GM21786 (cell line): ENCODE results near the gene GSPT1.
"Not testable (repeated sequence)": the region's sequence is repeated elsewhere in the genome, so short reads cannot be mapped to it uniquely, and the experiment has no call there.

Experiments used
- ATAC-seq: cut with Tn5 transposase; IDR thresholded peaks from one replicate; pipeline ENCODE4 v1.9.1; 2021; ENCODE audit not compliant: unreplicated experiment

GSPT1 gene

DNA sequence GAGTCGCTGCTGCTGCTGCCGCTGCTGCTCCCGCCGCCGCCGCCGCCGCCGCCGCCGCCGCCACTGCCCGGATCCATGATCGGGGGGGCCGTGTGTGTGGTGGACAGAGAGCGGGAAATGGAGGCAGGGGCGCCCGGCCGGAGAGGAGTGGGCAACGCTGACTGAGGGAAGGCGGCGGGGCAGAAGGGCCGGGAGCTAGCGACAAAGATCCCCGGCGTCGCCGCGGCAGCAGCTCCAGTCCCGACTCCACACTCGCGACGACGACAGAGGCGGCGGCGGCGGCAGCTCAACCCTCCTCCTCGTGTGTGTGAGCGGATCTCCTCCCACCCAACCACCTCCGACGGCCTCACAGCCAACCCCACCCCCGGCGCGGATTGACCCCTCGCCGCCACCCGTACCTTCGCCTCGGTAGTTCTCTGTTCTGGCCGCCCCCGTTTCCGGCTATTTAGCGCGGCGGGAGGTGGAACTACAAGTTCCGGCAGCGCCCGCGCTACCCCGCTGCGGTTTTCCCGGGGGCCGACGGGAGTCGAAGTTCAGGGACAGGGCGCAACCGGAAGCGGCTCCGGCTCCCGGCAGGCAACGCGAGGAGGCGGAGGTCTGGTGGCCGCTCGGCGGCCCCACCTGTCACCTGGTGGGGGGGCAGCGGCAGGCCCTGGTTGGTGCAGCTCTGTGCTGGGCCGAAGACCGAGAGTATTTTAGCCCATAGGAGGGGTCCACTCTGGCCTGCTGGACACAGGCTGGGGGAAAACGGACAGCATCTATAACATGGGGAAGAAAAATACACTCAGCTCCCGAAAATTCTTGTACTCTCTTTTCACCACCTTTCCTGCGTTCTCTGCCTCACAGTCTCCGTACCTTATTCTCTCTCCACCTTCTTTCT, at the start of gene GSPT1:
TSS of gene GSPT1 (minus strand) at position 313 of the 880 bp plus-strand sequence. CDS start at position 77, 236 bp downstream.
- ATAC-seq = peak; percentile 81

DNA sequence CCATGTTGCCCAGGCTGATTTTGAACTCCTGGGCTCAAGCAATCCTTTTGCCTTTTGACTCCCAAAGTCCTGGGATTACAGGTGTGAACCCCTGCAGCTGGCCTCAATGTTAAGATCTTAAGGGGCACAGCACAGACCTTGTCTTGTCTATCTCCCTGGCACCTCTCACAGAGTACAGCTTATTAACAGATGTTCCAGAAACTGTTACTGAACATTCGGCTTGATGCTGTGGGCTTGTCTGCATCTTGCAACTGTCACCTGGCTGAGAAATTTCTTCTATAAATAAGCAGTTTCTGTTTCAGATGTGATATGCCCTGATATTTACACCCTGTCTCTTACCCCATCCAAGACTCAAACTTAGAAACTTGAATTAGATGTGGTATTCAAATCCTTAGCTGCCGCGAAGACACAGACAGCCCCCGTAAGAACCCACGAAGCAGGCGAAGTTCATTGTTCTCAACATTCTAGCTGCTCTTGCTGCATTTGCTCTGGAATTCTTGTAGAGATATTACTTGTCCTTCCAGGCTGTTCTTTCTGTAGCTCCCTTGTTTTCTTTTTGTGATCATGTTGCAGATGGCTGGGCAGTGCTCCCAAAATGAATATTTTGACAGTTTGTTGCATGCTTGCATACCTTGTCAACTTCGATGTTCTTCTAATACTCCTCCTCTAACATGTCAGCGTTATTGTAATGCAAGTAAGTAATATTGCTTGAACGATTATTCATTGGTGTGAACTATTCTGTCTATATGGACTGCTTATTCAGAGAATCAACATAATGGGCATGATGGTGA, 49.2 kb upstream of the GSPT1 start, which contains the start of gene TNFRSF17:
TSS of gene TNFRSF17 (plus strand) at position 450 of the 791 bp plus-strand sequence. CDS start at position 565, 115 bp downstream.
- peak; percentile 80 for ATAC-seq

DNA sequence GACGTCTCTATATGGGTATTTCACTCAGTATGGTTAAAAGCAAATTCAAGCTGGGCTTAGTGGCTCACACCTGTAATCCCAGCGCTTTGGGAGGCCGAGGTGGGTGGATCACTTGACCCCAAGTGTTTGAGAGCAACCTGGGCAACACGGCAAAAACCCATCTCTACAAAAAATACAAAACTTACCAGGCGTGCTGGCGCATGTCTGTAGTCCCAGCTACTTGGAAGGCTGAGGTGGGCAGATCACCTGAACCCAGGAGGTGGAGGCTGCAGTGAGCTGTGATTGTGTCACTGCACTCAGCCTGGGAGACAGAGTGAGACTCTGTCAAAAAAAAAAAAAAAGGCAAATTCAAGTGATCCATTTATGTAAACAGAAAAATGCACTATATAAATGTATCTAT, 48.0 kb upstream of the GSPT1 start:
- no peak for ATAC-seq

DNA sequence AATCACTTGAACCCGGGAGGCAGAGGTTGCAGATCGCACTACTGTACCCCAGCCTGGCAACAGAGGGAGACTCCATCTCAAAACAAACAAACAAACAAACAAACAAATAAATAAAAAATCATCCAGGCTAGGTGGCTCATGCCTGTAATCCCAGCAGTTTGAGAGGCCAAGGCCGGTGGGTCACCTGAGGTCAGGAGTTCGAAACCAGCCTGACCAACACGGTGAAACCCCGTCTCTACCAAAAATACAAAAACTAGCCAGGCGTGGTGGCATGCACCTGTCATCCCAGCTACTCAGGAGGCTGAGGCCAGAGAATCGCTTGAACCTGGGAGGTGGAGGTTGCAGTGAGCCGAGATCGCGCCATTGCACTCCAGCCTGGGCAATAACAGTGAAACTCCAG, 47.2 kb upstream of the GSPT1 start:
- not testable (repeated sequence) for ATAC-seq

DNA sequence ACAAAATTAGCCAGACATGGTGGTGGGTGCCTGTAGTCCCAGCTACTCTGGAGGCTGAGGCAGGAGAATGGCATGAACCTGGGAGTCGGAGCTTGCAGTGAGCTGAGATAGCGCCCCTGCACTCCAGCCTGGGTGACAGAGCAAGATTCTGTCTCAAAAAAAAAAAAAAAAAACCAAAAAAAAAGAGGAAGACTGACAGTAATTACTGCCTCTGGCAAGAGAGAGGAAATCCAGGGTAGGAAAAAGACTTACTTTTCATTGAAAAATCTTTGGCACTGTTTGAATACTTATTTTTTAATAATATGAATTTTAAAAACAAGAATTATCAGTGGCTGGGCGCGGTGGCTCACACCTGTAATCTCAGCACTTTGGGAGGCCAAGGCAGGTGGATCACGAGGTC, 46.7 kb upstream of the GSPT1 start:
- ATAC-seq = not testable (repeated sequence)

DNA sequence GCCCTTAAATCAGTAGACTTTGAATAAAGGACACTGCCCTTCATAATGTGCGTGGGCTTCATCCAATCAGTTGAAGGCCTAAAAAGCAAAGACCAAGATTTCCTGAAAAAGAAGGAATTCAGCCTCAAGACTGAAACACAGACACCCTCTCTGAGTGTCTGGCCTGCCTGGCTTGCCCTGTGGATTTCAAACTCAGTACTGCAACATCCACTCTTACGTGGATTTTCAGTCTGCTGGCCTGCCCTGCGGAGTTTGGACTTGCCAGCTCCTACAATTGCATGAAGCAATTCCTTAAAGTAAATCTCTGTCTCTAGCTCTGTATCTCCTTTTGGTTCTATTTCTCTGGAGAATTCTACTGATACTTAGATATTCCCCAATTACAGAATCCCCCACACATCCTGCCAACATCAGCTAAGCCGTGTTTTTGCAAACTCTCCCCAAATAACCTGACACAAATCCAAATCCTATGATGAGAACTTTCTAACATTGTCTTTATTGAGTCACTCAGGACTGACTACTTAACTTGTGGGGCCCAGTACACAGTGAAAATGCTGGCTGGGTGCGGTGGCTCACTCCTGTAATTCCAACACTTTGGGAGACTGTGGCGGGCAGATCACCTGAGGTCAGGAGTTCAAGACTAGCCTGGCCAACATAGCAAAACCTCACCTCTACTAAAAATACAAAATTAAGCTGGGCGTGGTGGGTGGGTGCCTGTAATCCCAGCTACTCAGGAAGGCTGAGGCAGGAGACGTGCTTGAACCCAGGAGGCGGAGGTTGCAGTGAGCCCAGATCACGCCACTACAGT, 42.0 kb upstream of the GSPT1 start:
- ATAC-seq = no peak

DNA sequence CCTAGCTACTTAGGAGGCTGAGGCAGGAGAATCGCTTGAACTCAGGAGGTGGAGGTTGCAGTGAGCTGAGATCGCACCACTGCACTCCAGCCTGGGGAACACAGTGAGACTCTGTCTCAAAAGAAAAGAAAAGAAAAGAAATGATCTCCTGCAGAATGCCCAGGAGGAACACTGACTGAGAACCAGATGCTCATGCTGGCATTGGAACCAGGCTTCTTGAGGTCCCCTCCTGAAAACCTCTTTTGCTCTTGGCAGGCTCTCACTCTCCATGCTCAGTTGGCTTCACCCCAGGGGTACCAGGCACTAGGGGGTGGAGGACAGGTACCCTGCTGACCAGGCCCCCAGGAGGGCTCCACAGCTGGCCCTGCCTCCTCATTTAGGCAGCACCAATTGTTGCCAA, 40.8 kb upstream of the GSPT1 start:
- ATAC-seq = no peak

DNA sequence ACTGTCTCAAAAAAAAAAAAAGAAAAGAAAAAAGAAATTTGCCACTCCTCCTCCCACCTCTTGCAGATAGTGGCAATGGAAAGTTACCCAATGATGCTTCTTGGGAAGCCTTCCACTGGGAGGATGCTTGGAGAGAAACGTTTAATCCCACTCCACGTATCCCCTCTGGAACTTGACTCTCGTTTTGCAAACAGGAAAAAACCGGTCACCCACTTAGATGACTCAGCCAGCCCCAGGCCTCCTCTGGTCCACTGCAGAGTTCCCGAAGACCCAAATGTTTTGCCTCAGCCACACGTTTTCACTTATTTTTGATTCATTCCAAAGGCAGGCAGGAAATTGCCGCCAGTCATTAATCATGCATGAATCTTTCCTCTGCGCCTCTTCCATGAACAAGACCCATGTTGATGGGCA, 40.0 kb upstream of the GSPT1 start:
- no peak for ATAC-seq

DNA sequence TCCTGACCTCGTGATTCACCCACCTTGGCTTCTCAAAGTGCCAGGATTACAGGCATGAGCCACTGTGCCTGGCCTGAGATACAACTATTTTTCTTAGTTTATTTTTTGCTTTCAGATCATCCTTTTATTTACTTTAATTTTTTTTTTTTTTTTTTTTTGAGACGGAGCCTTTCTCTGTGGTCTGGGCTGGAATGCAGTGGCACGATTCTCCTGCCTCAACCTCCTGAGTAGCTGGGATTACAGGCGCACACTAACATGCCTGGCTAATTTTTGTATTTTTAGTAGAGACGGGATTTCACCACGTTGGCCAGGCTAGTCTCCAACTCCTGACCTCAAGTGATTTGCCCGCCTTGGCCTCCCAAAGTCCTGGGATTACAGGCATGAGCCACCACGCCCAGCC, 37.8 kb upstream of the GSPT1 start:
- ATAC-seq = not testable (repeated sequence)

DNA sequence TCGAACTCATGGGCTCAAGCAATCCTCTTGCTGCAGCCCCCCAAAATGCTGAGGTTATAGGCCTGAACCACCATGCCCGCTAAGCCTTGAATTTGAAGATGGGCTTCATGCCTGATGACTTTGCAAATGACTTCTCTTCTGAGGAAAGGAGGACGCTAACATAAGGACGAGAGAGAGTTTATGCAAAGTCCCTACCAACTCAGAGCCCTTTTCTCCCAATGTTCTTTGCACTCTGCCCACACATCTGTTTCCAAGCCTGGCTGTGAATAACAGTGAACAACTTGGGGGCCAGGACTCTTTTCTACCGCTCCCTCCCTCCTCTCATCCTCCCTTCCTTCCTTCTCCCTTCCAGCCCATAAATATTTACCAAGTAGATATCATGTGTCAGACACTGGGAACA, 34.6 kb upstream of the GSPT1 start:
- ATAC-seq = no peak

DNA sequence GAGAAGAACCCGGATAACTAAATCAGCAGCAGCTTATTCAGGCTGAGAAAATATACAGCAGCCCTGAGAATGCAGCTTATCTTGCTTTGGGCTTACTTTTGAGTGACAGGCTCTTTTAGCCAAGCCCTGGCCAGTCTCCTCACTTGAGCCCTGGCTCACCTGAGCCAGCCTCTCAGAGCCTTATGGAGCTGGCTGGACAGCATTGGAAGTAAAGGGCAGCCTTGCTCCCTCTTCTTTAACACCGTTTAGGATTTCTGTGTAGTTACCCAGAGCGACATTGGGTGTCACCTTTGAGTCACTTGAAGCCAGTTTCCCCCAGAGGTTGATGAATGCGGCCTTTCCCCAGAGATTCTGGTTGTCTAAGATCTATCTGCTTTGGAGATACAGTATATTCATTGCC, 33.8 kb upstream of the GSPT1 start:
- no peak for ATAC-seq

DNA sequence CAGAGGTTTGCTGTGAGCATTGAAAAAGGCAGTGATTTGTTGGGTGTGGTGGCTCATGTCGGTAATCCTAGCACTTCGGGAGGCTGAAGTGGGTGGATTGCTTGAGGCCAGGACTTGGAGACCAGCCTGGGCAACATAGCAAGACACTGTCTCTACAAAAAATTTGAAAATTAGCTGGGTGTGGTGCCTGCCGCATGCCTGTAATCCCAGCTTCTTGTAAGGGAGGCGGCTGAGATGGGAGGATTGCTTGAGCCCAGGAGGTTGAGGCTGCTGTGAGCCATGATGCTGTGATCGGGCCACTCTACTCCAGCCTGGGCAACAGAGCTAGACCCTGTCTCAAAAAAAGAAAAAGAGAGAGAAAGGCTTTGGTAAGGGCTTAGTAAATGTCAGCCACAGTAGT, 33.1 kb upstream of the GSPT1 start:
- no peak for ATAC-seq

DNA sequence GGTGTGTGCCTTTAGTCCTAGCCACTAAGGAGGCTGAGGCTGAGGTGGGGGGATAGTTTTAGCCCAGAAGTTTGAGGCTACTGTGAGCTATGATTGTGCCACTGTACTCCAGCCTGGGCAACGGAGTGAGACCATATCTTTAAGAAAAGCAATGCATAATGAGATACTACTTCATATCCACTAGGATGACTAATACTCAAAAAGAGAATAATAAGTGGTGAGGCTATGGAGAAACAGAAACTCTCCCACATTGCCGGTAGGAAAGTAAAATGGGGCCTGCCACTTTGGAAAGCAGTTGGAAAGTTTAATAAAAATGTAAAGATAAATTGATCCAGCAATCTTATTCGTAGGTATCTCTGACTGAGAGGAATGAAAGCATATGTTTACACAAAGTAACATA, 30.7 kb upstream of the GSPT1 start:
- ATAC-seq = no peak

DNA sequence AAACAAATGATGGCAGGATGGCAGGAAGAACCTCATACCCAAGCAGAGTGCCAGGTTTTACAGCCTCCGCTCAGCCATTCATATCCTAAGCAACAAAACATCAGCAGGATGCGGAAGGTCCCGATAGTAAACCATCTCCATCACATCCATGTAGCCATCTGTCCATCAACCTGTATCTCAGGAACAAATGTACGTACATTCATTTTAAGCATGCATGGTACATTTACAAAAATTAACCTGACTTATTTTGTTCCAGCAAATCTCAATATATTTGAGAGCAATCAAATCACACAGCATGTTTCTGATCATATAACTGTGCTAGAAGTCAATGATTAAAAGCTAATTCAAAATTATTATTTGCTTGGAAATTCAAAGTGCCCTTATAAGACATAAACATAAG, 26.2 kb upstream of the GSPT1 start, which contains the start of gene NPIPB2:
TSS of gene NPIPB2 (minus strand) at position 101 of the 400 bp plus-strand sequence. CDS start at position 101, 0 bp downstream.
- not testable (repeated sequence) for ATAC-seq

DNA sequence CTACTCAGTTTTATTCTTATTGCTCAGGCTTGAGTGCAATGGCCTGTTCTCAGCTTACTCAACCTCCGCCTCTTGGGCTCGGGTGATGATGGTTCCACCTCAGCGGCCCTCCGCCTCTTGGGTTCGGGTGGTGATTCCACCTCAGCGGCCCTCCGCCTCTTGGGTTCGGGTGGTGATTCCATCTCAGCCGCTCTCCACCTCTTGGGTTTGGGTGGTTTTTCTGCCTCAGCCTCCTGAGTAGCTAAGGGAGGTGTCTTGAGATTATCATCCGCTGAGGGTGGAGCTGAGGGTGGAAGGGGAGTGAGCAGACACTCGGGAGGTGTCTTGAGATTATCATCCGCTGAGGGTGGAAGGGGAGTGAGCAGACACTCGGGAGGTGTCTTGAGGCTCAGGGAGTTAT, 11.6 kb upstream of the GSPT1 start:
- not testable (repeated sequence) for ATAC-seq

DNA sequence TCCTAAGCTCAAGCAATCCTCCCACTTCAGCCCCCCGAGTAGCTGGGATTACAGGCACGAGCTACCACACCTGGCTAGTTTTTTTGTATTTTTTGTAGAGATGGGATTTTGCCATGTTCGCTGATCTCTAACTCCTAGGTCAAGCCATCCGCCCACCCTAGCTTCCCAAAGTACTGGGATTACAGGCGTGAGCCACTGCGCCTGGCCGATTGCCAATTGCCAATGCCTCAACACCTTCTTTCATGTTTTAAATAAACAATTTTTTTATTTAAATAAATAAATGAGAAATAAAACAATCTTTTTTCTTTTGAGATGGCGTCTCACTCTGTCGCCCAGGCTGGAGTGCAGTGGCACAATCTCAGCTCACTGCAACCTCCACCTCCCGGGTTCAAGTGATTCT, 8.3 kb upstream of the GSPT1 start:
- ATAC-seq = not testable (repeated sequence)

DNA sequence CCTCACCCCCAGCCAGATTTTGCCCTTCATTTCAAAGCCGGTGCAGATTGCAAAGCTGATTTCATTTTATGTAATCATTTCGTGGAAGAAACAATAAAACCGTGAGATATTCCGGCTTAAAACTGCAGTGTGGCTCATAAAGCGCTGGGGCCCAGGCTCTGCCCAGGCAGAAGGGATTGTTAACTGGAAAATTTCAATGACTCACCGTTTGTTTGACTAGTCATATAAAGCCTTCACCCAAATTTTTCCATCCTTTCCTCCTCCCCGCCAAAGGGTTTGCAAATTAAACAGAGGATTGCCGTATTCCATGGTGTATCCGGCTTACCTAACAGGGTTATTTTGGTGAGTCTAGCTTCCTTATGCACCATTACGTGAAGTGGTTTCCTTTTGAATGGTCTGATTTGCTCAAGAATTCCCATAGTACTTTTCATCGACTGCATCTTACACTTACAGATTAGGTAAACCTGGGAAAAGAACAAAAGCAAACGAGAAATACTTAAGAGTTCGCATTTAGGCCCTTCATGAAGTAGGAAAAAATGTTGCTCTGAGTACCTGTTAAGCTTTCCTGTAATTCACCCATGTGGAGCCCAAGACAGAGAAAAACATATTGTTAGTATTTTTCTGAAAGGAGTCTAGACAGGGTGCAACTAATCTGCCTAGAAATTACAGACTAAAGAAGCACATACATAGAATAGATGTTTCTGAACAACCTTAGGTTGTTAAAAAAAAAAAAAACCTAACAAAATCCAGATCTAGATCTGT, 949 bp upstream of the GSPT1 start:
- ATAC-seq = no peak

DNA sequence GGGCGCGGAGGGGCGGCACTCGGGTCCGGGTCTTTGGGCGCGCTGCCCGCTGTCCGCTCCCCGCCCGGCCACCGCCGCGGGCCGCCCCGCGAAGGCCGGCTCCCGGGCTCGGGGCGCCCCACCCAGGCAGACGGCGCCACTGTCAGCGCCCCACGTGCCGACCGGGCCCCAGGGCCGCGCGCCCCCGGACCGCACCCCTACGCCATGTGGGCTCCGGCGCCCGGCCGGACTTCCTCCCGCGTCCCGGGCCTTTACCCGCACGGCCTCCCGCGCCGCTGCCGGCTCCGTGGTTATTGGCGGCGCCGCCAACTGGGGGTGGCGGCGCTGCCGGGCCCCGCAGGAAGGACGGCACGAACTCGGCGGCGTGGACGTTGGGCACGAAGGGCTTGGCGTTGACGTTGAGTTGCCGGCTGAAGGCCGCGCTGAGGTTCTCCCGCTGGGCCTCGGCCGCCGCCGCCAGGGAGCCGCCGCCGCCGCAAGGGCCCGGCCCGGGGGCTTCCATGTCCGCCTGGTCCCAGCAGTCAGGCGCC, 577 bp downstream of the GSPT1 start:
- ATAC-seq = peak; percentile 22

DNA sequence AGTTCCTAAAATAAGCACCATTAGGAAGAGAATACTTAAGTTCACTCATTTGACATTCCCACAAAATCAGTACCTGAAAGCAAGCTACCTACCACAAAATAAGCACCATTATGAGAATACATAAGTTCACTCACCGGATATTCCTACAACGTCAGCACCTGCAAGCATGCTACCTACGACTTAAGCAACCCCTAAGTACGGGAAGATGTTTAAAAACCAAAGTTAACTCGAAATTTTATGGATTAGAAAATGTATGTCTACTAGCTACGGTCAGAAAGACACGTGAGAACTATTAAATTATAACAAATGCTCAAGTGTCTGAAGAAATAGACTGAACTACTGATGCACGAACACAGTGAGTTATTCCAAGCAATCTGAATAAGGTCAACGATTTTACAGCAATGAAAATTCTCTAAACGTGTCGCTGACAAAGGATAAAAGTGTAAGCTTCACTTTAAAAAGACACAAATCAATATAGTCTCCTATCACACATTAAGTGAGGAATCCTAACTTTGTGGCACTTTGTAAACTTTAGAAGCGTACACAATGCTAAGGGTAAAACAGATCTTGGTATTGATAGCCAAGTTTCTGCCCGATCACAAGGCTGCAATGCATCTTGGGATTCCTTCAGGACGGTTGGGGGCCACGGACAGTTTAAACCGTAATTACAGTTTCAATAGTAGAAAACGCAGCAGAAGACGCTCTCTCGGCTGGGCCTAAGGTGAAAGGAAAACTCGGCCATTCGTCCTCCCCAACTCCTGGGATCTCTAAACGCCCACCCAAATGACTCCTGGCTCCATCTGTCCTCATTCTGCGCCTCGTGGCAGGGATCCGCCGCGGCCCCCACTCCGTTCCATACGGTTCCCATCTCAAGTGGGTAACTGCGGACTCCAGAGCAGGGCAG, 1.3 kb downstream of the GSPT1 start:
- ATAC-seq = no peak
